ENCODE measurements around the gene ALDH8A1.

GRCh38 chr6:134962421-134962820 lies 12.5 kb upstream of the ALDH8A1 start:
- TF ChIP-seq, protein P1, sequence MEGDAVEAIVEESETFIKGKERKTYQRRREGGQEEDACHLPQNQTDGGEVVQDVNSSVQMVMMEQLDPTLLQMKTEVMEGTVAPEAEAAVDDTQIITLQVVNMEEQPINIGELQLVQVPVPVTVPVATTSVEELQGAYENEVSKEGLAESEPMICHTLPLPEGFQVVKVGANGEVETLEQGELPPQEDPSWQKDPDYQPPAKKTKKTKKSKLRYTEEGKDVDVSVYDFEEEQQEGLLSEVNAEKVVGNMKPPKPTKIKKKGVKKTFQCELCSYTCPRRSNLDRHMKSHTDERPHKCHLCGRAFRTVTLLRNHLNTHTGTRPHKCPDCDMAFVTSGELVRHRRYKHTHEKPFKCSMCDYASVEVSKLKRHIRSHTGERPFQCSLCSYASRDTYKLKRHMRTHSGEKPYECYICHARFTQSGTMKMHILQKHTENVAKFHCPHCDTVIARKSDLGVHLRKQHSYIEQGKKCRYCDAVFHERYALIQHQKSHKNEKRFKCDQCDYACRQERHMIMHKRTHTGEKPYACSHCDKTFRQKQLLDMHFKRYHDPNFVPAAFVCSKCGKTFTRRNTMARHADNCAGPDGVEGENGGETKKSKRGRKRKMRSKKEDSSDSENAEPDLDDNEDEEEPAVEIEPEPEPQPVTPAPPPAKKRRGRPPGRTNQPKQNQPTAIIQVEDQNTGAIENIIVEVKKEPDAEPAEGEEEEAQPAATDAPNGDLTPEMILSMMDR (IDR thresholded peaks at IDR 0.05): no peak
- TF ChIP-seq EP300 (IDR thresholded peaks at IDR 0.05): no peak
